Upper lobe of right lung (tissue), 1 donor: ENCODE measurements around the gene U2AF1L4. TPM values are rescaled to one million over a fixed set of nuclear protein-coding genes. Genes with fewer than 3 reads are reported as not detected.
A peak's percentile ranks its signal among the peaks of the same experiment; 100 is the strongest.

Experiments used
- ATAC-seq: fragments of 200-7000 bp; cut with Tn5 transposase; one replicate; pipeline ENCODE4 v1.9.1; 2020; ENCODE audit warnings: mild to moderate bottlenecking, moderate library complexity
- DNase-seq: peaks from one replicate; pipeline ENCODE4 v3.0.0-alpha.2; 2020
- H3K27ac ChIP-seq: fragments of 200-600 bp; one replicate; pipeline ENCODE4 v1.8.0; 2022
- H3K27me3 ChIP-seq: fragments of 200-600 bp; one replicate; pipeline ENCODE4 v1.8.0; 2022; ENCODE audit warnings: mild to moderate bottlenecking
- H3K36me3 ChIP-seq: fragments of 200-600 bp; one replicate; pipeline ENCODE4 v1.8.0; 2022
- H3K4me1 ChIP-seq: fragments of 200-600 bp; one replicate; pipeline ENCODE4 v1.8.0; 2022
- H3K4me3 ChIP-seq: fragments of 200-600 bp; one replicate; pipeline ENCODE4 v1.8.0; 2022; ENCODE audit warnings: mild to moderate bottlenecking
- H3K9me3 ChIP-seq: fragments of 200-600 bp; one replicate; pipeline ENCODE4 v1.8.0; 2022
- intact Hi-C: fragments of 100-400 bp; cut with DNase I; formaldehyde crosslinking; loops from one replicate; pipeline ENCODE4 v1.11.0; 2022
- total RNA-seq: library from RNA; stranded (reverse); fragmentation: NEBNext Ultra II Directional; extraction: Animal tissue kit (Norgen Biotek cat#: 25700); gene quantifications from one replicate; pipeline ENCODE4 v1.2.1, GENCODE V29; 2021
- TF ChIP-seq, protein P1 (sequence below): fragments of 200-600 bp; IDR thresholded peaks from one replicate; pipeline ENCODE4 v1.8.0; 2022; ENCODE audit warnings: antibody characterized with exemption
- donor health status: DM: no; HTN: yes; CAD: no; lungs with severe emphysema.

Gene U2AF1L4
- total RNA-seq, 1 donor from 2014 or later = 26.3 TPM

DNA sequence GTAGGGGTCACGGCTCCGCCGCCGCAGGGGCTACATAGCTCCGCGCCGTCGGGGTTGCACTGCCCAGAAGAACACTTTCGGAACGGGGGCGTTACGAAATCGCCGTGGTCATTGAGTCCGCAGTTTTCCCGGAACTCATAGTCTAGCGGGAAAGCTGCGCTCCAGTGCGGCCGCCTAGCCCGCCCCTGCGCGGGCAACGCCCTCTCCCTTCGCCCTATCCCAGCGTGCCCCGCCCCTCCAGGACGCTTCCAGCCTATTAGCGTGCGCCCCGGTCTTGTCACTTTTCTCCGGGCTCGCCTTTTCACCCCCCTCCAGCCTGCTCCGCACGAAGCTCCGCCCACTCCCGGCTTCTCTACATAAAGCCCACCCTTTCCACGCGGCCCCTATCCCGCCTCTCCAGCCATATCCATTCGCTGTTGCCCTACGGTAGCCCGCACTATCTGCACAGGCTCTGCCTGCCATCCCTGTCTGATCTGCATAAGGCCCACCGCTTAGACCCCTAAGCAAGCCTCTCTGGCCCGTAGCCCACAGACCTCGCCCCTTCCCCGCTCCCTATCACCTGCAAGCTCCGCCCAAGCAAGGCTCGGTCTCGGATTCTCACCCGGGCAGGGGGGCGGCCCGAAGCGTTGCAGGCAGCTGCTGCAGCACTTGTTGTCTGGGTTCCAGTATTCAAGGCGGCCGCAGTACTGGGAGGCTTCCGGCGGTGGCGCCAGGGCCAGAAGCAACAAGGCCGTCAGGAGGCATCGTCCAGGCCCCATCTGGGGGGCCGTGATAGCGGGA lies 4.6 kb downstream of the U2AF1L4 start:
- peaks cover 24% of the 10 kb centered on the region for H3K4me1 ChIP-seq
- peak overlapping the region; percentile 88 for H3K27ac ChIP-seq
- H3K36me3 ChIP-seq = peaks cover 34% of the 10 kb centered on the region
- DNase-seq (peak; percentile 99), ATAC-seq (peak; percentile 88)
- no peaks in the 10 kb centered on the region for H3K9me3 ChIP-seq
- peak overlapping the region; percentile 65 for H3K4me3 ChIP-seq
- TF ChIP-seq, protein P1, sequence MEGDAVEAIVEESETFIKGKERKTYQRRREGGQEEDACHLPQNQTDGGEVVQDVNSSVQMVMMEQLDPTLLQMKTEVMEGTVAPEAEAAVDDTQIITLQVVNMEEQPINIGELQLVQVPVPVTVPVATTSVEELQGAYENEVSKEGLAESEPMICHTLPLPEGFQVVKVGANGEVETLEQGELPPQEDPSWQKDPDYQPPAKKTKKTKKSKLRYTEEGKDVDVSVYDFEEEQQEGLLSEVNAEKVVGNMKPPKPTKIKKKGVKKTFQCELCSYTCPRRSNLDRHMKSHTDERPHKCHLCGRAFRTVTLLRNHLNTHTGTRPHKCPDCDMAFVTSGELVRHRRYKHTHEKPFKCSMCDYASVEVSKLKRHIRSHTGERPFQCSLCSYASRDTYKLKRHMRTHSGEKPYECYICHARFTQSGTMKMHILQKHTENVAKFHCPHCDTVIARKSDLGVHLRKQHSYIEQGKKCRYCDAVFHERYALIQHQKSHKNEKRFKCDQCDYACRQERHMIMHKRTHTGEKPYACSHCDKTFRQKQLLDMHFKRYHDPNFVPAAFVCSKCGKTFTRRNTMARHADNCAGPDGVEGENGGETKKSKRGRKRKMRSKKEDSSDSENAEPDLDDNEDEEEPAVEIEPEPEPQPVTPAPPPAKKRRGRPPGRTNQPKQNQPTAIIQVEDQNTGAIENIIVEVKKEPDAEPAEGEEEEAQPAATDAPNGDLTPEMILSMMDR = peak; percentile 24
- intact Hi-C loops = no loop called here
- H3K27me3 ChIP-seq = no peaks in the 10 kb centered on the region

DNA sequence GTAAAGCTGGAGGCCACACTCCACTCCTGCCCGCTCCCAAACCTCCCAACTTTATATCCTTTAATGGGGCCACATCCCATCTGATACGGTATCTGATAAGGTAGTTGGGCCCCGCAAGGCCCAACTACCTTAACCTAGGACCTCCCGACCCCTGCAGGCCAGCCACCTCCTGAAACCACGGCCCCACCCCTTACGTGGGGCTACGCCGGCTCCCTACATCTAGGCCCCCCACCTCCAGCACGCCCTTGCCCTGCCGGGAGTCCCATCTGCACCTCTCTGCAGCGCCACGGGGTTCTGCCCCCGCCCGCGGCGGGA lies 5.2 kb downstream of the U2AF1L4 start:
- peak overlapping the region; percentile 88 for H3K27ac ChIP-seq
- TF ChIP-seq, protein P1 = no peak
- ATAC-seq (no peak), DNase-seq (no peak)
- no peaks in the 10 kb centered on the region for H3K27me3 ChIP-seq
- peaks cover 24% of the 10 kb centered on the region for H3K4me1 ChIP-seq
- H3K9me3 ChIP-seq = no peaks in the 10 kb centered on the region
- intact Hi-C loops = no loop called here
- peak overlapping the region; percentile 65 for H3K4me3 ChIP-seq
- peaks cover 34% of the 10 kb centered on the region for H3K36me3 ChIP-seq

DNA sequence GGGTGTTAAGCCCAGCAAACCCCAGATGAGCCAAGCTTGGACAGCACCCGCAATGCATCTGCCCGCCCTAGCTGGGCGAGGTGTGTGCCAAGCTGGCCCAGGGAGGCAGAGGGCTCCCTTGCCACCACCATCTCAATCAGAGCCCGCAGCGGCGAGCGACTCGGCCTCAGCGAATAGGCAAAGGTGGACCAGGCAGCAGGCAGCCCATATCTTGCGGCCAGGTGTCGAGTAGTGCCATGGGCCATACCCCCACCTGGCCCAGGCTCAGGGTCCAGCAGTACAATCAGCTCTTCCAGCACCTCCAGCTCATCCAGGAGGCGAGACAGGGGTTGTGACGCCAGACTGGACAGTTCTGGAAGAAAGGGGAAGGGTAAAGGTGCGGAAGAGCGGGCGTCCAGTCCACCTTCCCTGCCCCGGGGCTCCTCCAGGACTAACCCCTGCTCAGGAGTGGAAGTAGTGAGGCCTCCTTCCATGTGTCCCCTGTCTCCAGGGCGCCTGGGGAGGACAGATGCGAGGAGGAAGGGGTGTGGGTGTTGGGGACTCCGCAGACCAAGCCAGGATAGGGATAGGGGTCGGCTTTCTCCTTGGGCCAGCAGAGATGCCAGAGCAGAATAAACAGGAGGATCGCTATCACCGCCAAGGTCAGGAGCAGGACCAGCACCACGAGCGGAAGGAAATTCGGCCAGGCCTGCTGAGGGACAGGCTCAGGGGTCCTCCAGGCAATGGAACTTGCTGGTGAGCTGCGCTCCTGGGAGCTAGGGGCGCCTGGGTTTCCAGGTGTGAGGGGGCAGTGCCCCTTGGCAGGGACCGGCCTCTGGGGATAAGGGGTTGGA lies 5.7 kb downstream of the U2AF1L4 start:
- peak overlapping the region; percentile 65 for H3K4me3 ChIP-seq
- H3K27me3 ChIP-seq = no peaks in the 10 kb centered on the region
- H3K9me3 ChIP-seq = no peaks in the 10 kb centered on the region
- no peak for DNase-seq
- ATAC-seq = no peak
- peaks cover 38% of the 10 kb centered on the region for H3K36me3 ChIP-seq
- TF ChIP-seq, protein P1 = no peak
- intact Hi-C loops = no loop called here
- H3K4me1 ChIP-seq = peaks cover 23% of the 10 kb centered on the region
- H3K27ac ChIP-seq = peak overlapping the region; percentile 88

DNA sequence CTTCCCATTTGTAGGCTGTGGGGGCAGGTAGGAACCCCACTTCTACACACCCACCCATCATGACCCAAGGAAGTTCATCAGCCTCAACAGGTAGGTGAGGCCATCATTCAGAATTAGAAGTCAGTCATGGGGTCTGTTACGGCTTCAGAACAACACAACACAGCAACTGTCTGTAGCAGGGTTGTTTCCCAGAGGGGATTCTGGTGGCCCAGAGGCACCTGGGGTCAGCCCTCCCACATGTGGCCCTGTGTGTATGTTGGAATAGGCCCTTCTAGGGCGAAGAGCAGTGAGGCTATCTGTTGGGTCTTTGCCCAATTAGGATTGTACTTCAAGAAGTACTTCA lies 6.4 kb downstream of the U2AF1L4 start:
- H3K4me3 ChIP-seq = no peak overlapping the region
- TF ChIP-seq, protein P1 = no peak
- peak overlapping the region; percentile 30 for H3K27ac ChIP-seq
- peaks cover 45% of the 10 kb centered on the region for H3K36me3 ChIP-seq
- ATAC-seq = no peak
- H3K27me3 ChIP-seq = no peaks in the 10 kb centered on the region
- no peaks in the 10 kb centered on the region for H3K9me3 ChIP-seq
- DNase-seq = no peak
- H3K4me1 ChIP-seq = peaks cover 17% of the 10 kb centered on the region
- intact Hi-C loops = no loop called here

DNA sequence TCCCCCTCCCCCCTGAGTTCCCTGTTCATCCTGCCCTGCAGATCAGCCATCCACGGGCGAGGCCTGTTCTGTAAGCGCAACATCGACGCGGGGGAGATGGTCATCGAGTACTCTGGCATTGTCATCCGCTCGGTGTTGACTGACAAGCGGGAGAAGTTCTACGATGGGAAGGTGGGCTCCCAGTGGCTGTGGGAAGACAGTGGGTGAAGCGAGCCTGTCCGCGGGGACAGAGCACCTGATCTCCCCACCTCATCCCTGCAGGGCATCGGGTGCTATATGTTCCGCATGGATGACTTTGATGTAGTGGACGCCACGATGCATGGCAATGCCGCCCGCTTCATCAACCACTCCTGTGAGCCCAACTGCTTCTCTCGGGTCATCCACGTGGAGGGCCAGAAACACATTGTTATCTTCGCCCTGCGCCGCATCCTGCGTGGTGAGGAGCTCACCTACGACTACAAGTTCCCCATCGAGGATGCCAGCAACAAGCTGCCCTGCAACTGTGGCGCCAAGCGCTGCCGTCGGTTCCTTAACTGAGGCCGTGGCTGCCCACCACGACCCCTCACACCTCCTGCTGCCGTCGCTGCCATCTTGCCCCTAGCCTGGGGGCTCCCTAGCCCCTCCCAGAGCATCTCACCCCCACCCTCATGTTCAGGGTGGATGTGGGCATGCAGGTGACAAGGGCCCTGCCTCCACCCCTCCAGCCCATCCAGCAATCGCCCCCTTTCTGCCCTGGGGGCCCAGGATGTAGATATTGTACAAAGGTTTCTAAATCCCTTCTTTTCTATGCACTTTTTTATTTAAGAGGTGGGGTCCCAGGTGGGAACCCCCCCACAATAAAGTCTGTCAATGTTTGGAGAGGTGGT lies 7.0 kb downstream of the U2AF1L4 start:
- Histone ChIP-seq H3K9me3 (no peaks in the 10 kb centered on the region), H3K27me3 (no peaks in the 10 kb centered on the region), H3K27ac (peak overlapping the region; percentile 30), H3K4me1 (peaks cover 17% of the 10 kb centered on the region), H3K36me3 (peaks cover 47% of the 10 kb centered on the region), H3K4me3 (no peak overlapping the region)
- TF ChIP-seq, protein P1 = no peak
- ATAC-seq (no peak), DNase-seq (no peak)
- intact Hi-C loops = no loop called here
